C1 segment of cervical spinal cord (tissue), 14 donors: Measurements from ENCODE around the gene FBLL1.
"Not testable (repeated sequence)": the region's sequence is repeated elsewhere in the genome, so short reads cannot be mapped to it uniquely, and the experiment has no call there.

Experiments used
- DNase-seq, 14 donors: peaks; one replicate each; lab custom pipeline; 2025; lab: John Stamatoyannopoulos, UW

Gene FBLL1

DNA sequence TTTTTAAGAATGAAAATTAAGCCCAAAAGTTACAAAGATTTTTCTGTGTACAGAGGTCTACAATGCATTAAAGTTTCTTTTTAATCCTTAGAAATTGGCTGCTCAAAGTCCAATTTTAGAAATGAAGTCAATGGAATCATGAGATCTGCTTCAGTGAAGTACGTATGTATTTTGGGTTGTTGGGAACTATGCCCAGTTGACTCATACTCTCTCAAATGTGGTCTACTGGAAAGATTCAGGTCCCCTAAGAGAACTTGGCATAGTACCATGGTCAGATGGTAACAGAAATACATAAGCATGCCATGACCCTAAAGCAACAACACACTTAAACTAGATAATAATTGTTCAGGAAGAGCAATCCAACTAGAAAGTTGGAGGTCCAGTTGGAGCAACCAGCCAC is 23.0 kb downstream of the FBLL1 start:
- DNase-seq: no peak

GRCh38 chr5:168553377-168554130 is 24.4 kb downstream of the FBLL1 start:
- DNase-seq: no peak

DNA sequence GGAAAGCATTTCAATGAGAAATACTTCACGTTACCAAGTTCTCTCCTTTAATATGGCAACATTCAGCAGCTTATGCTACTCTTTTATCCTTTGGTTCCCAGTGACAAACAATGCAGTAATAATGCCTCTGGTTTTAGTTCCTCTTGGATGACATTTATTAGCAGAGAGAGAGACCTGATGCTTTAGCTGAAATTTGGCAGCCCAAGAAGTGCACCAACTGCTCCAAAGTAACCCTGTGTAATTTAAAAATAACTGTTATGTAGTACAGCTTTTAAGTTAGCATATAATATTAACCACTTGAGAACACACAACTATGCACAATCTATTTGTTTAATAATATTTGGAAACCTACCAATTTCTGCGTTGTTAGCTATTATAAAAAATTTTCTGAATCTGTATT is 28.3 kb downstream of the FBLL1 start:
- DNase-seq: peak in 1 of 14 donors; percentile 12

GRCh38 chr5:168562279-168562678 is 33.2 kb downstream of the FBLL1 start:
- DNase-seq: no peak

GRCh38 chr5:168563959-168564358 is 34.9 kb downstream of the FBLL1 start:
- DNase-seq: no peak

- DNase-seq: no peak
Measured at GRCh38 chr5:168568738-168569137, 39.6 kb downstream of the FBLL1 start.

- DNase-seq: no peak
Measured at GRCh38 chr5:168570490-168571328, 41.6 kb downstream of the FBLL1 start.

GRCh38 chr5:168573663-168574062 is 44.6 kb downstream of the FBLL1 start:
- not testable (repeated sequence) for DNase-seq

DNA sequence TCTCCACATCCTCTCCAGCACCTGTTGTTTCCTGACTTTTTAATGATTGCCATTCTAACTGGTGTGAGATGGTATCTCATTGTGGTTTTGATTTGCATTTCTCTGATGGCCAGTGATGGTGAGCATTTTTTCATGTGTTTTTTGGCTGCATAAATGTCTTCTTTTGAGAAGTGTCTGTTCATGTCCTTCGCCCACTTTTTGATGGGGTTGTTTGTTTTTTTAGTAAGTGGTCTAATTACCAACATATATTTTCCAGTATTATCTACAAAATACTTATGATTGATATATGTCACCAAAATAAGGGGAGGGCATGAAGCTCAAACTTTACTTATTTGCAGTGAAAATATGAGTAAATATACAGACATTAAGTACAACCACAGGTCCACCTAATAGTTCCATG is 45.1 kb downstream of the FBLL1 start:
- not testable (repeated sequence) for DNase-seq

GRCh38 chr5:168575391-168576372 is 46.6 kb downstream of the FBLL1 start:
- peak in 1 of 14 donors; percentile 60 for DNase-seq

DNA sequence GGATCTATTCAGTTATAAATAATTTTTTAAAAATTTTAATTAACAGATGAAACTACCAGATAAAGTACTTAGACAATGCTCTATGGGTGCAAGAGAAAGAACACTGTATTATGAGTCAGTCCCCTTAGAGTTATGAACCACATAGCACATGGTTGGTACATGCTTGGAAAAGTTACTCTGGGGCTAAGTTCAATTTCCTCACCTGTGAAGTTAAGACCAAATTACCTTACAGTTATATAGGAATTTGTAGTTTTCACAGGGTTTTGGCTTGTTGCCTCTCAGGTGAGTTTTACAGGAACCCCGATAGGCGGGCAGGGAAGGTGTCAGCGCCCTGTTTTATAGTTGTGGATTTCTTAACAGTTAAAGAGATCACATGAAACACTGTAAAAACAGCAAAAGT is 48.9 kb downstream of the FBLL1 start:
- DNase-seq: no peak

- DNase-seq: peak in 5 of 14 donors; percentile 27 to 79 (median 68)
Measured at GRCh38 chr5:168578538-168579487, 49.7 kb downstream of the FBLL1 start, which contains the start of gene PANK3. PANK3 (minus strand) TSS chr5:168579368; CDS start chr5:168579283, 85 bp downstream.

DNA sequence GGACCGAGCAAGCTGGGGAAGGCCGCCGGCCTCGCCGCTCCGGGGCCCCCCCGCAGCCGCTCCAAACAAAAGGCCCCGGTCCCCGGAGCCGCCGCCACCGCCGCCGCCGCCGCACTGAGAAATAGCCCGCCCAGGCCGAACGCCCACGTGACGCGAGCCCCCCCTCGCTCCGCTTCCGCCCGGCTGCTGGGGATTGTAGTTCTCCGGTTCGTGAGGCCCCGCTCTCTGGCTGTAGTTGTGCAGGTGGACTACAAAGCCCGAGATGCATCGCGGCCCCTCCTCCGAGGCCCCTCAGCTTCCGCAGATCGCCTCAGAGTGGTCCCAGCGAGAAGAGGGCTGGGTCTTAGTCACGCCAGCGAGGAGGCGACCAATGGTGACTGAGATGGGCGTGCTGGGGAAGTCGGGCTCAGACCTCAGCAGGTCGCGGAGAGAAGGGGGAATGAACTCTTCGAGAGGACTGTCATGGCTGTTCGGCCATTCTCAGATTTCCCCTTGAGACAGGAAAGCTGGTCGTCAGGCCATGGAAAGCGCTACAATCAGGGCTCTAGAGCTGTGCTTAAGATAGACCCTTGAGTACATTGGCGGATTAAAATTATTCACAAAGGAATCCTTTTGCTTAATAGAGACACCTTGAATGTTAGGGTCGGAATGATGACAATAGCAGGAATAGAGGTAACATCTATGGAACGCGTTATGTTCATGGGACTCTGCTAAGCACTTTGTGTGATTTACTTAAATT is 50.6 kb downstream of the FBLL1 start:
- DNase-seq: peak; percentile 88 to 100 (median 98)

DNA sequence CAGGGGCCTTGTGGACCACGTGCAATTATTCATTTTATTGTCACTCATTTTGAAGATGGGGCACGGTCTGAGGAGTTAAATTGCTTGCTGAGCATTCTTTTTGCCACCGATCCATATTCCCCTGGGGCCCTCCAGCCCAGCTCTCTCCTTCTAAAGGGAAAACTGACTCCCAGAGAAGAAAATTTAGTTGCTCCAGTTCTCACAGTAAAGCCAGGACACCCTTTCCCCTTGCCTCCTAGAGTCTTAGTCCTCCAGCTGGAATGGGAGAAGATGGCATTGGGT is 51.1 kb downstream of the FBLL1 start:
- peak in 4 of 14 donors; percentile 4 to 44 (median 30) for DNase-seq
